ENCODE results near the gene RNF11. TPM values are rescaled to one million over a fixed set of nuclear protein-coding genes. Genes with fewer than 3 reads are reported as not detected.

The RNF11 gene
- polyA plus RNA-seq, 1 donor (not counting 4 experiments of a cell fraction or from before 2014, with no cell fraction given) = 113 TPM

- no peak for FAIRE-seq
- dilution Hi-C loops (cut with MboI; ENCODE audit: extremely low pct_ligation_motif_present, low sequenced_read_pairs) = no loop called here
- H2AFZ ChIP-seq (ENCODE audit: control insufficient read depth, low read length) = no peak overlapping the region
- H3K9ac ChIP-seq (ENCODE audit: control insufficient read depth, extremely low read depth, insufficient read depth, low read length) = no peak overlapping the region
- no peaks in the 10 kb centered on the region for H3K9me1 ChIP-seq (ENCODE audit: control insufficient read depth, extremely low read depth, insufficient read depth, low read length)
- no peaks in the 10 kb centered on the region for H3K9me3 ChIP-seq (ENCODE audit: control insufficient read depth, low read depth, low read length)
- no peak overlapping the region for H3K4me2 ChIP-seq (ENCODE audit: control insufficient read depth, extremely low read depth, insufficient read depth, low read depth, low read length)
- H3K4me3 ChIP-seq (ENCODE audit: control insufficient read depth in 2 of 3, extremely low read depth in 1 of 3, insufficient read depth in 2 of 3, low read depth in 1 of 3, low read length in 3 of 3) = no peak overlapping the region
- TF ChIP-seq EZH2 (IDR thresholded peaks at IDR 0.05; ENCODE audit: low read length) = no peak
- no peaks in the 10 kb centered on the region for H3K79me2 ChIP-seq (ENCODE audit: control insufficient read depth, insufficient read depth, low read length)
- no peak for DNase-seq (ENCODE audit: low read depth, low spot score)
- no peaks in the 10 kb centered on the region for H3K27me3 ChIP-seq (ENCODE audit: control insufficient read depth, extremely low read depth, insufficient read depth, low read length)
- H3K36me3 ChIP-seq (ENCODE audit: control insufficient read depth in 2 of 2, extremely low read depth in 1 of 2, insufficient read depth in 2 of 2, low read length in 2 of 2) = no peaks in the 10 kb centered on the region
- no peaks in the 10 kb centered on the region for H4K20me1 ChIP-seq (ENCODE audit: control insufficient read depth, extremely low read depth, insufficient read depth, low read length)
- no peak overlapping the region for H3K27ac ChIP-seq (ENCODE audit: control insufficient read depth, insufficient read depth, low read length)
- no peaks in the 10 kb centered on the region for H3K4me1 ChIP-seq (ENCODE audit: control insufficient read depth, extremely low read depth, insufficient read depth, low read length)
These were observed 85.8 kb downstream of the RNF11 start for GRCh38 chr1:51321924-51322280.

- no peak overlapping the region for H3K4me3 ChIP-seq (ENCODE audit: control insufficient read depth in 2 of 3, extremely low read depth in 1 of 3, insufficient read depth in 2 of 3, low read depth in 1 of 3, low read length in 3 of 3)
- H3K27ac ChIP-seq (ENCODE audit: control insufficient read depth, insufficient read depth, low read length) = no peak overlapping the region
- no peaks in the 10 kb centered on the region for H3K9me3 ChIP-seq (ENCODE audit: control insufficient read depth, low read depth, low read length)
- no peaks in the 10 kb centered on the region for H3K9me1 ChIP-seq (ENCODE audit: control insufficient read depth, extremely low read depth, insufficient read depth, low read length)
- H2AFZ ChIP-seq (ENCODE audit: control insufficient read depth, low read length) = no peak overlapping the region
- TF ChIP-seq EZH2 (IDR thresholded peaks at IDR 0.05; ENCODE audit: low read length) (no peak), CTCF (optimal IDR thresholded peaks at IDR 0.05 in 1 of 3, IDR thresholded peaks at IDR 0.05 in 1 of 3, conservative IDR thresholded peaks at IDR 0.05 in 1 of 3; ENCODE audit: extremely low read depth in 1 of 3, insufficient read depth in 2 of 3, low read length in 3 of 3) (no peak)
- no peaks in the 10 kb centered on the region for H3K79me2 ChIP-seq (ENCODE audit: control insufficient read depth, insufficient read depth, low read length)
- DNase-seq (ENCODE audit: low read depth, low spot score) (no peak), FAIRE-seq (no peak)
- H4K20me1 ChIP-seq (ENCODE audit: control insufficient read depth, extremely low read depth, insufficient read depth, low read length) = no peaks in the 10 kb centered on the region
- dilution Hi-C loops (cut with MboI; ENCODE audit: extremely low pct_ligation_motif_present, low sequenced_read_pairs) = no loop called here
- H3K9ac ChIP-seq (ENCODE audit: control insufficient read depth, extremely low read depth, insufficient read depth, low read length) = no peak overlapping the region
- no peaks in the 10 kb centered on the region for H3K36me3 ChIP-seq (ENCODE audit: control insufficient read depth in 2 of 2, extremely low read depth in 1 of 2, insufficient read depth in 2 of 2, low read length in 2 of 2)
- H3K27me3 ChIP-seq (ENCODE audit: control insufficient read depth, extremely low read depth, insufficient read depth, low read length) = no peaks in the 10 kb centered on the region
- H3K4me1 ChIP-seq (ENCODE audit: control insufficient read depth, extremely low read depth, insufficient read depth, low read length) = no peaks in the 10 kb centered on the region
- H3K4me2 ChIP-seq (ENCODE audit: control insufficient read depth, extremely low read depth, insufficient read depth, low read depth, low read length) = no peak overlapping the region
These were observed 86.5 kb downstream of the RNF11 start for GRCh38 chr1:51322417-51323101.

Other genes starting within 250 kb of the RNF11 start
- gene C1orf185, start 134.0 kb upstream of the RNF11 start, polyA plus RNA-seq = not detected in 3 replicates
- 0.58 to 1.4 TPM (median 1.4 TPM) in 3 replicates for gene TTC39A, start 94.3 kb downstream of the RNF11 start, polyA plus RNA-seq